Measurements from ENCODE around the gene DFFB. TPM values are rescaled to one million over a fixed set of nuclear protein-coding genes. Genes with fewer than 3 reads are reported as not detected.
"Not testable (repeated sequence)": the region's sequence is repeated elsewhere in the genome, so short reads cannot be mapped to it uniquely, and the experiment has no call there.

DFFB gene
- polyA plus RNA-seq, 1 donor from 2014 or later, result 20.2 TPM

DNA sequence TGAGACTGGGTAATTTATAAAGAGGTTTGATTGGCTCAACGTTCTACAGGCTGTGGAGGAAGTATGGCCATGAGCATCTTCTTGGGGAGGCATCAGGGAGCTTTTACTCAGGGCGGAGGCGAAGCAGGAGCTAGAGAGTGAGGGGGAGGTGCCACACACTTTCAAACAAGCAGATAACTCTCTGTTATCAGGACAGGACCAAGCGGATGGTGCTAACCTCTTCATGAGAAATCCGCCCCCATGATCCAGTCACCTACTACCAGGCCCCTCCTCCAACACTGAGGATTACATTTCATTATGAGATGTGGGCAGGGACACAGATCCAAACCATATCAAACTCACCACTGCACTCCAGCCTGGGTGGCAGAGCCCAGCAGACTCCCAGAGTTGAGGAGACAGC is 49.5 kb upstream of the DFFB start:
- Histone ChIP-seq H3K9me3 (ENCODE audit: low read length) (no peaks in the 10 kb centered on the region), H3K27ac (ENCODE audit: low read length) (no peak overlapping the region), H4K20me1 (ENCODE audit: insufficient read depth) (no peaks in the 10 kb centered on the region), H3K36me3 (ENCODE audit: insufficient read depth, low read length) (no peaks in the 10 kb centered on the region), H3K9ac (ENCODE audit: low read length) (no peak overlapping the region), H3K9me2 (ENCODE audit: insufficient read depth, low read length) (no peaks in the 10 kb centered on the region), H3K27me3 (ENCODE audit: insufficient read depth, low read depth, low read length) (no peaks in the 10 kb centered on the region), H3K4me2 (ENCODE audit: low read length) (no peak overlapping the region), H3F3A (ENCODE audit: insufficient read depth, low read length, poor library complexity, severe bottlenecking) (no peaks in the 10 kb centered on the region), H3K79me2 (replicated peaks; ENCODE audit: insufficient read depth, low read length) (no peaks in the 10 kb centered on the region), H3K4me3 (ENCODE audit: low read length) (no peak overlapping the region), H2AFZ (ENCODE audit: low read depth, low read length) (no peak overlapping the region)
- no peak for TF ChIP-seq REST (IDR thresholded peaks at IDR 0.05; ENCODE audit: borderline replicate concordance)
- TF ChIP-seq TAF1 (IDR thresholded peaks at IDR 0.05; ENCODE audit: low read depth), result no peak
- TF ChIP-seq POLR2AphosphoS5 (IDR thresholded peaks at IDR 0.05), result no peak
- TF ChIP-seq RAD21 (conservative IDR thresholded peaks at IDR 0.05), result no peak
- no peak for TF ChIP-seq EZH2 (IDR thresholded peaks at IDR 0.05; ENCODE audit: borderline replicate concordance, insufficient read depth, low read length, poor library complexity, severe bottlenecking)

GRCh38 chr1:3809680-3810079 is 47.6 kb upstream of the DFFB start:
- no peak overlapping the region for H3K4me2 ChIP-seq (ENCODE audit: low read length)
- no peaks in the 10 kb centered on the region for H3K9me3 ChIP-seq (ENCODE audit: low read length)
- H3K4me3 ChIP-seq (ENCODE audit: low read length), result no peak overlapping the region
- H3F3A ChIP-seq (ENCODE audit: insufficient read depth, low read length, poor library complexity, severe bottlenecking), result no peaks in the 10 kb centered on the region
- no peaks in the 10 kb centered on the region for H3K79me2 ChIP-seq (replicated peaks; ENCODE audit: insufficient read depth, low read length)
- no peaks in the 10 kb centered on the region for H3K9me2 ChIP-seq (ENCODE audit: insufficient read depth, low read length)
- H3K9ac ChIP-seq (ENCODE audit: low read length), result no peak overlapping the region
- no peak for TF ChIP-seq RAD21 (conservative IDR thresholded peaks at IDR 0.05)
- TF ChIP-seq REST (IDR thresholded peaks at IDR 0.05; ENCODE audit: borderline replicate concordance), result no peak
- TF ChIP-seq POLR2AphosphoS5 (IDR thresholded peaks at IDR 0.05), result no peak
- no peak for TF ChIP-seq MXI1 (conservative IDR thresholded peaks at IDR 0.05; ENCODE audit: poor library complexity, severe bottlenecking)
- TF ChIP-seq EP300 (conservative IDR thresholded peaks at IDR 0.05; ENCODE audit: poor library complexity, severe bottlenecking), result no peak
- no peak for TF ChIP-seq EZH2 (IDR thresholded peaks at IDR 0.05; ENCODE audit: borderline replicate concordance, insufficient read depth, low read length, poor library complexity, severe bottlenecking)
- TF ChIP-seq SMC3 (conservative IDR thresholded peaks at IDR 0.05; ENCODE audit: poor library complexity), result no peak
- TF ChIP-seq TAF1 (IDR thresholded peaks at IDR 0.05; ENCODE audit: low read depth), result no peak
- no peak for TF ChIP-seq CTCF (IDR thresholded peaks at IDR 0.05; ENCODE audit: poor library complexity, severe bottlenecking)
- no peaks in the 10 kb centered on the region for H4K20me1 ChIP-seq (ENCODE audit: insufficient read depth)
- no peaks in the 10 kb centered on the region for H3K36me3 ChIP-seq (ENCODE audit: insufficient read depth, low read length)
- H3K27ac ChIP-seq (ENCODE audit: low read length), result no peak overlapping the region
- no peak overlapping the region for H2AFZ ChIP-seq (ENCODE audit: low read depth, low read length)
- H3K27me3 ChIP-seq (ENCODE audit: insufficient read depth, low read depth, low read length), result no peaks in the 10 kb centered on the region

- not testable (repeated sequence) for H3K9me3 ChIP-seq (ENCODE audit: low read length); H3K4me3 ChIP-seq (ENCODE audit: low read length); H4K20me1 ChIP-seq (ENCODE audit: insufficient read depth); H3K27ac ChIP-seq (ENCODE audit: low read length); H3K9ac ChIP-seq (ENCODE audit: low read length); H3K79me2 ChIP-seq (replicated peaks; ENCODE audit: insufficient read depth, low read length); H2AFZ ChIP-seq (ENCODE audit: low read depth, low read length); H3K4me2 ChIP-seq (ENCODE audit: low read length); H3K27me3 ChIP-seq (ENCODE audit: insufficient read depth, low read depth, low read length); H3F3A ChIP-seq (ENCODE audit: insufficient read depth, low read length, poor library complexity, severe bottlenecking); H3K9me2 ChIP-seq (ENCODE audit: insufficient read depth, low read length); H3K36me3 ChIP-seq (ENCODE audit: insufficient read depth, low read length)
Observed at GRCh38 chr1:3810149-3810761, 47.0 kb upstream of the DFFB start.

All from neural cell (in vitro differentiated cells).